ENCODE results near the gene SKOR1.

SKOR1 gene

GRCh38 chr15:67862750-67863441 lies 37.6 kb downstream of the SKOR1 start:
- Histone ChIP-seq H3K36me3 (ENCODE audit: insufficient read depth, low read length) (no peaks in the 10 kb centered on the region), H4K20me1 (ENCODE audit: insufficient read depth, low read length) (no peaks in the 10 kb centered on the region), H2AFZ (ENCODE audit: low read length) (peak overlapping the region; percentile 98), H3K4me3 (ENCODE audit: low read depth, low read length, poor library complexity, severe bottlenecking) (peak overlapping the region; percentile 63), H3K4me2 (ENCODE audit: low read length) (peak overlapping the region; percentile 93), H3K9me2 (ENCODE audit: low read depth, low read length) (no peaks in the 10 kb centered on the region), H3F3A (ENCODE audit: insufficient read depth, low read length) (no peaks in the 10 kb centered on the region), H3K9me3 (ENCODE audit: low read length) (no peaks in the 10 kb centered on the region), H3K79me2 (ENCODE audit: insufficient read depth, low read length) (no peaks in the 10 kb centered on the region), H3K27ac (ENCODE audit: low read depth, low read length, poor library complexity, severe bottlenecking) (peak overlapping the region; percentile 80), H3K4me1 (ENCODE audit: insufficient read depth, low read length, severe bottlenecking) (peaks cover 49% of the 10 kb centered on the region), H3K27me3 (ENCODE audit: insufficient read depth, low read length) (no peaks in the 10 kb centered on the region; the same call in 1 of the 2 replicates), H3K9ac (ENCODE audit: low read length) (peak overlapping the region; percentile 64)
- no peak for TF ChIP-seq CTCF (IDR thresholded peaks at IDR 0.05; ENCODE audit: low read length)
- TF ChIP-seq EZH2 (IDR thresholded peaks at IDR 0.05; ENCODE audit: borderline replicate concordance, low read length): no peak

- peak overlapping the region; percentile 63 for H3K4me3 ChIP-seq (ENCODE audit: low read depth, low read length, poor library complexity, severe bottlenecking)
- peak overlapping the region; percentile 72 for H3K9ac ChIP-seq (ENCODE audit: low read length)
- peak overlapping the region; percentile 80 for H3K27ac ChIP-seq (ENCODE audit: low read depth, low read length, poor library complexity, severe bottlenecking)
- peaks cover 43% of the 10 kb centered on the region for H3K4me1 ChIP-seq (ENCODE audit: insufficient read depth, low read length, severe bottlenecking)
- H3K9me2 ChIP-seq (ENCODE audit: low read depth, low read length): no peaks in the 10 kb centered on the region
- TF ChIP-seq CTCF (IDR thresholded peaks at IDR 0.05; ENCODE audit: low read length): peak; percentile 90
- no peak for TF ChIP-seq EZH2 (IDR thresholded peaks at IDR 0.05; ENCODE audit: borderline replicate concordance, low read length)
- H3K4me2 ChIP-seq (ENCODE audit: low read length): peak overlapping the region; percentile 93
- H3F3A ChIP-seq (ENCODE audit: insufficient read depth, low read length): no peaks in the 10 kb centered on the region
- H3K9me3 ChIP-seq (ENCODE audit: low read length): no peaks in the 10 kb centered on the region
- no peaks in the 10 kb centered on the region for H4K20me1 ChIP-seq (ENCODE audit: insufficient read depth, low read length)
- no peaks in the 10 kb centered on the region; the same call in 1 of the 2 replicates for H3K27me3 ChIP-seq (ENCODE audit: insufficient read depth, low read length)
- H2AFZ ChIP-seq (ENCODE audit: low read length): peak overlapping the region; percentile 98
- H3K36me3 ChIP-seq (ENCODE audit: insufficient read depth, low read length): no peaks in the 10 kb centered on the region; the same call in 1 of the 2 replicates
- no peaks in the 10 kb centered on the region for H3K79me2 ChIP-seq (ENCODE audit: insufficient read depth, low read length)
Measured at GRCh38 chr15:67863442-67863987, 38.2 kb downstream of the SKOR1 start.

GRCh38 chr15:67865331-67865730 lies 40.0 kb downstream of the SKOR1 start:
- H3K36me3 ChIP-seq (ENCODE audit: insufficient read depth, low read length): no peaks in the 10 kb centered on the region; the same call in 1 of the 2 replicates
- no peaks in the 10 kb centered on the region for H3K79me2 ChIP-seq (ENCODE audit: insufficient read depth, low read length)
- H3F3A ChIP-seq (ENCODE audit: insufficient read depth, low read length): no peaks in the 10 kb centered on the region
- no peak overlapping the region for H3K4me2 ChIP-seq (ENCODE audit: low read length)
- no peak overlapping the region for H3K9ac ChIP-seq (ENCODE audit: low read length)
- no peak overlapping the region for H3K4me3 ChIP-seq (ENCODE audit: low read depth, low read length, poor library complexity, severe bottlenecking)
- H3K4me1 ChIP-seq (ENCODE audit: insufficient read depth, low read length, severe bottlenecking): peaks cover 27% of the 10 kb centered on the region
- no peaks in the 10 kb centered on the region for H4K20me1 ChIP-seq (ENCODE audit: insufficient read depth, low read length)
- no peak overlapping the region for H2AFZ ChIP-seq (ENCODE audit: low read length)
- H3K27ac ChIP-seq (ENCODE audit: low read depth, low read length, poor library complexity, severe bottlenecking): no peak overlapping the region
- H3K9me3 ChIP-seq (ENCODE audit: low read length): peaks cover 14% of the 10 kb centered on the region
- H3K27me3 ChIP-seq (ENCODE audit: insufficient read depth, low read length): no peaks in the 10 kb centered on the region; the same call in 1 of the 2 replicates
- H3K9me2 ChIP-seq (ENCODE audit: low read depth, low read length): no peaks in the 10 kb centered on the region
- TF ChIP-seq EZH2 (IDR thresholded peaks at IDR 0.05; ENCODE audit: borderline replicate concordance, low read length): no peak

Data from OCI-LY1 (cell line).